ENCODE data around the gene UBAC2. TPM values are rescaled to one million over a fixed set of nuclear protein-coding genes. Genes with fewer than 3 reads are reported as not detected.

Gene UBAC2
- total RNA-seq, 1 experiment from 2014 or later = 80.3 TPM

DNA sequence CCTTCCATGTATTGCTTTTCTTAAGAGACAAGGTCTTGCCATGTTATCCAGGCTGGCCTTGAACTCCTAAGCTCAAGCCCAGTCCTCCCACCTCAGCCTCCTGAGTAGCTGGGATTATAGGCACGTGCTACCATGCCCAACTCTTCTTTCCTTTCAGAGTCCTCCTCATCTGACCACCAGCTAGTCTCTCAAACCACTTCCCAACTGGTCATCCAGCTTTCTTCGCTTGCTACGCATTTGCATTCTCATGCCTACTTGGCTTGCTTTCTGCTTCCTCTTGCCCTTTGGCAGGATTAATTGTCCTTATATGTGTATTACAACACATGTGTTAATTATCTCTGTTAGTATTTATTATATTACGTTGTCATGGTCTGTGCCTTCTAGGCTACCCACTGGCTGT is 51.3 kb downstream of the UBAC2 start:
- 0 out of 2 replicates have a peak overlapping the region, but pooled peaks have one; percentile 13 for H3K27ac ChIP-seq
- POLR2A ChIA-PET (ENCODE audit: unreplicated experiment) = no interaction called here
- H3K4me3 ChIP-seq = no peak overlapping the region
- H3K4me1 ChIP-seq (replicated peaks; ENCODE audit: insufficient read depth) = no peaks in the 10 kb centered on the region
- no peak overlapping the region for H3K4me2 ChIP-seq
- H3K27me3 ChIP-seq (ENCODE audit: insufficient read depth, low read depth) = no peaks in the 10 kb centered on the region
- intact Hi-C loops (cut with micrococcal nuclease; ENCODE audit: unreplicated experiment) = no loop called here
- peaks cover 23% of the 10 kb centered on the region for H3K79me2 ChIP-seq (ENCODE audit: low read depth)
- peaks cover 25% of the 10 kb centered on the region; the same call in 1 of the 2 replicates for H4K20me1 ChIP-seq (ENCODE audit: insufficient read depth)
- peaks cover 14% of the 10 kb centered on the region for H3F3A ChIP-seq (ENCODE audit: insufficient read depth, low read depth)
- no peak for TF ChIP-seq EZH2 (IDR thresholded peaks at IDR 0.05; ENCODE audit: low read depth)
- TF ChIP-seq, protein P1, sequence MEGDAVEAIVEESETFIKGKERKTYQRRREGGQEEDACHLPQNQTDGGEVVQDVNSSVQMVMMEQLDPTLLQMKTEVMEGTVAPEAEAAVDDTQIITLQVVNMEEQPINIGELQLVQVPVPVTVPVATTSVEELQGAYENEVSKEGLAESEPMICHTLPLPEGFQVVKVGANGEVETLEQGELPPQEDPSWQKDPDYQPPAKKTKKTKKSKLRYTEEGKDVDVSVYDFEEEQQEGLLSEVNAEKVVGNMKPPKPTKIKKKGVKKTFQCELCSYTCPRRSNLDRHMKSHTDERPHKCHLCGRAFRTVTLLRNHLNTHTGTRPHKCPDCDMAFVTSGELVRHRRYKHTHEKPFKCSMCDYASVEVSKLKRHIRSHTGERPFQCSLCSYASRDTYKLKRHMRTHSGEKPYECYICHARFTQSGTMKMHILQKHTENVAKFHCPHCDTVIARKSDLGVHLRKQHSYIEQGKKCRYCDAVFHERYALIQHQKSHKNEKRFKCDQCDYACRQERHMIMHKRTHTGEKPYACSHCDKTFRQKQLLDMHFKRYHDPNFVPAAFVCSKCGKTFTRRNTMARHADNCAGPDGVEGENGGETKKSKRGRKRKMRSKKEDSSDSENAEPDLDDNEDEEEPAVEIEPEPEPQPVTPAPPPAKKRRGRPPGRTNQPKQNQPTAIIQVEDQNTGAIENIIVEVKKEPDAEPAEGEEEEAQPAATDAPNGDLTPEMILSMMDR (conservative IDR thresholded peaks at IDR 0.05) = no peak
- no peak for DNase-seq
- BruUV-seq (replicated peaks) = no TSS peak
- no peaks in the 10 kb centered on the region for H3K9me3 ChIP-seq (ENCODE audit: insufficient read depth, low read depth)
- H3K36me3 ChIP-seq (ENCODE audit: low read depth) = peaks cover 46% of the 10 kb centered on the region
- H2AFZ ChIP-seq = no peak overlapping the region
- CTCF ChIA-PET = interaction anchor here (0.7 kb wide), 1 partner anchor 1201 kb away, joined by 3 read pairs; no protein-coding TSS in a partner anchor
- H3K9me2 ChIP-seq (ENCODE audit: insufficient read depth) = no peaks in the 10 kb centered on the region

DNA sequence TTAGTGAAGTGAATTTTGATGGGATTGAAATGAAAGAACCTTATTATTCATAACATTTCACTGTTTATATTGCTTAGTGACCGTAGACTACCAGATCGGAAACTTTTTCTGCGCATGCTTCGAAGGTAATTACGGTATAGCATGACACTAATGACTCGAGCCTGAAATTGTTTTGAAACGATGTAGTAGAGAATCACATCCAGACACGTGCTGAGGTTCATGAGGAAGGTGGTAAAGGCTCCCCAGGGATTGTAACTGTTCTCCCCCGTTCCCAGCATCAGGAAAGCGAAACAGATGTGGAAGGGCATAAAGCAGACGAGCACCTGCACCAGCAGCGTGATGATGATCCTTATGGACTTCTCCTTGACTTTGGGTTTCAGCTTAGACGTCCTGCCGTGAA is 54.2 kb downstream of the UBAC2 start:
- Histone ChIP-seq H3K27me3 (ENCODE audit: insufficient read depth, low read depth) (no peaks in the 10 kb centered on the region), H3K9me2 (ENCODE audit: insufficient read depth) (no peaks in the 10 kb centered on the region), H3K79me2 (ENCODE audit: low read depth) (peaks cover 18% of the 10 kb centered on the region), H3K4me2 (no peak overlapping the region), H3K27ac (no peak overlapping the region), H4K20me1 (ENCODE audit: insufficient read depth) (peaks cover 23% of the 10 kb centered on the region; the same call in 1 of the 2 replicates), H3F3A (ENCODE audit: insufficient read depth, low read depth) (peaks cover 14% of the 10 kb centered on the region), H3K4me1 (replicated peaks; ENCODE audit: insufficient read depth) (no peaks in the 10 kb centered on the region), H2AFZ (no peak overlapping the region), H3K4me3 (no peak overlapping the region), H3K36me3 (ENCODE audit: low read depth) (peaks cover 31% of the 10 kb centered on the region; the same call in 1 of the 2 replicates), H3K9me3 (ENCODE audit: insufficient read depth, low read depth) (no peaks in the 10 kb centered on the region)
- intact Hi-C loops (cut with micrococcal nuclease; ENCODE audit: unreplicated experiment) = no loop called here
- POLR2A ChIA-PET (ENCODE audit: unreplicated experiment) = interaction anchor here (0.5 kb wide), 1 partner anchor 289 kb away, joined by 3 read pairs; no protein-coding TSS in a partner anchor
- DNase-seq = no peak
- CTCF ChIA-PET = no interaction called here
- TF ChIP-seq EZH2 (IDR thresholded peaks at IDR 0.05; ENCODE audit: low read depth) = no peak
- BruUV-seq (replicated peaks) = no TSS peak

DNA sequence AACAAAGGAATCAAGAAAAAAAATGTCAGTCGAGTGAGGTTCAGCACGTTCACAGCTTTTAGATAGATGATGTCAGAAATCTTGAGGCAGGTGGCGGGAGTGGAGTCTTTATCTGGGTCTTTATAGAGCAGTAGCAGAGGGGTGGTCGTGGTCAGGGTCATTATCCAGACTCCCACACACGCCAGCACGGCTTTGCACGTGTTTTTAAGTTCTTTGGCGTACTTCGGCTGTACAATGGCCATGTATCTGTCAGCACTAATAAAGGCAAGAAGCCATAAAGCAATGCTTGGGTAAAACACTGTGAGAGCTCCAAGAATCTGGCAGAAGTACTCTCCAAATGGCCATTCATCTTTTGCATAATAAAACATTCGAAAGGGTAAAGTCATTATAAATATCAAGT is 54.6 kb downstream of the UBAC2 start:
- DNase-seq = no peak
- H3K9me3 ChIP-seq (ENCODE audit: insufficient read depth, low read depth) = no peaks in the 10 kb centered on the region
- TF ChIP-seq EZH2 (IDR thresholded peaks at IDR 0.05; ENCODE audit: low read depth) = no peak
- TF ChIP-seq, protein P1 (conservative IDR thresholded peaks at IDR 0.05) = no peak
- intact Hi-C loops (cut with micrococcal nuclease; ENCODE audit: unreplicated experiment) = no loop called here
- no peak overlapping the region for H3K4me3 ChIP-seq
- no peak overlapping the region for H3K27ac ChIP-seq
- H3K36me3 ChIP-seq (ENCODE audit: low read depth) = peaks cover 29% of the 10 kb centered on the region; the same call in 1 of the 2 replicates
- no peak overlapping the region for H3K4me2 ChIP-seq
- H4K20me1 ChIP-seq (ENCODE audit: insufficient read depth) = peaks cover 23% of the 10 kb centered on the region; the same call in 1 of the 2 replicates
- no peaks in the 10 kb centered on the region for H3K27me3 ChIP-seq (ENCODE audit: insufficient read depth, low read depth)
- POLR2A ChIA-PET (ENCODE audit: unreplicated experiment) = interaction anchor here (0.5 kb wide), 1 partner anchor 289 kb away, joined by 3 read pairs; no protein-coding TSS in a partner anchor
- H3F3A ChIP-seq (ENCODE audit: insufficient read depth, low read depth) = peaks cover 14% of the 10 kb centered on the region
- H3K9me2 ChIP-seq (ENCODE audit: insufficient read depth) = no peaks in the 10 kb centered on the region
- no TSS peak for BruUV-seq (replicated peaks)
- no peaks in the 10 kb centered on the region for H3K4me1 ChIP-seq (replicated peaks; ENCODE audit: insufficient read depth)
- no peak overlapping the region for H2AFZ ChIP-seq
- CTCF ChIA-PET = no interaction called here
- peaks cover 17% of the 10 kb centered on the region for H3K79me2 ChIP-seq (ENCODE audit: low read depth)

All from PC-9 (cell line).